Measurements from ENCODE around the gene ADNP2. TPM values are rescaled to one million over a fixed set of nuclear protein-coding genes. Genes with fewer than 3 reads are reported as not detected.

The ADNP2 gene
- total RNA-seq, 1 experiment from 2014 or later: 12.8 TPM

GRCh38 chr18:80173060-80173459 lies 64.0 kb downstream of the ADNP2 start:
- no peaks in the 10 kb centered on the region for H3K27me3 ChIP-seq
- H3K36me3 ChIP-seq: no peaks in the 10 kb centered on the region
- no peak overlapping the region for H3K4me3 ChIP-seq
- no peaks in the 10 kb centered on the region for H3K9me3 ChIP-seq
- DNase-seq: no peak

- no peak for DNase-seq
These were observed 66.6 kb downstream of the ADNP2 start for GRCh38 chr18:80175451-80176204.

GRCh38 chr18:80176334-80177073 lies 67.4 kb downstream of the ADNP2 start:
- DNase-seq: no peak
- no peaks in the 10 kb centered on the region for H3K27me3 ChIP-seq
- no peak overlapping the region for H3K4me3 ChIP-seq
- no peaks in the 10 kb centered on the region for H3K36me3 ChIP-seq
- no peaks in the 10 kb centered on the region for H3K9me3 ChIP-seq

More at GRCh38 chr18:80175451-80176204, 66.6 kb downstream of the ADNP2 start:
- no peaks in the 10 kb centered on the region for H3K9me3 ChIP-seq
- no peaks in the 10 kb centered on the region for H3K36me3 ChIP-seq
- H3K4me3 ChIP-seq: no peak overlapping the region
- H3K27me3 ChIP-seq: no peaks in the 10 kb centered on the region

DNA sequence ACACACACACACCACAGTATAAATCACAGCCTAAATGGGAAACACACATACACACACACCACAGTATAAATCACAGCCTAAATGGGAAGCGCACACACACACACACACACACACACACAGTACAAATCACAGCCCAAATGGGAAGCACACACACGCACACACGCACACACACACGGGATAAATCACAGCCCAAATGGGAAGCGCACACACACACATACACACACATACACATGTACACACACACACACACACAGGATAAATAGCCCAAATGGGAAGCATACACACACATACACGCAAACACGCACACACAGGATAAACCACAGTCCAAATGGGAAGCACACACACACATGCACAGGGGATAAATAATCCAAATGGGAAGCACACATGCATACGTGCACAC lies 68.1 kb downstream of the ADNP2 start:
- Histone ChIP-seq H3K27me3 (no peaks in the 10 kb centered on the region), H3K36me3 (no peaks in the 10 kb centered on the region), H3K9me3 (no peaks in the 10 kb centered on the region), H3K4me3 (no peak overlapping the region)
- no peak for DNase-seq

GRCh38 chr18:80178935-80179818 lies 70.1 kb downstream of the ADNP2 start:
- Histone ChIP-seq H3K27me3 (no peaks in the 10 kb centered on the region), H3K36me3 (no peaks in the 10 kb centered on the region), H3K4me3 (no peak overlapping the region), H3K9me3 (no peaks in the 10 kb centered on the region)
- no peak for DNase-seq

DNA sequence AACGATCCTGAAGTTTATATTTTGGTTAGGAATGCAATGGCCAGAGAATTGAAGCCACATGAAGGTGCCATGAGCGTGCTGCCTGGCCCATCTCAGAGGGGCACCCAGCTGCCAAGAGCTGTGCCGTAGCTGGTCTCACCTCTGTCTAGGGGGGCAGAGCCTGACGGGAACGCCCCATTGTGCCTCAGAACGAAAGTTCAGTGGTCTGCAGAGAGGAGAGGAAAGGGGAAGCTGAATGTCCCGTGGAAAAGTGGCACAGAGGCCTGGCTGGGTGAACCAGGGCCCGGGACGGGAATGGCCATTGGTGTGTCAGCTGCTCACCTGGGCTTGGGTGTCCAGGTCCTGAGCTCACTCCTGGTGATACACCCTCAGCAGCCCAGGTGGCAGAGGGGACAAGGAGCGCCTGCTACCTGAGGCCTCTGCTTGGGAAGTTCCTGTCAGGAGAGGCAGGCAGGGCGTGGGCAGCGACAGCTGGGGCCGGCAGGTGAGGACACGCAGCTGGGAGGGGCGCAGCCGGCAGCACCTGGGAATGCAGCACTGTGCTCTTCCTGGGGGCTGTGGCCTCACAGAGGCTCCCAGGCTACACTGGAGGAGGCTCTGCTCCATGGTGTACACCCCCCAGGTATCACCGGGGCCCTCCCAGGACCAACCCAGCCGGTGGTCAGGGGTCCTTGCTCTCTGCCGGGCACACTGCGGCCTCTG lies 70.9 kb downstream of the ADNP2 start:
- Histone ChIP-seq H3K4me3 (no peak overlapping the region), H3K27me3 (no peaks in the 10 kb centered on the region), H3K9me3 (no peaks in the 10 kb centered on the region), H3K36me3 (no peaks in the 10 kb centered on the region)
- DNase-seq: no peak

DNA sequence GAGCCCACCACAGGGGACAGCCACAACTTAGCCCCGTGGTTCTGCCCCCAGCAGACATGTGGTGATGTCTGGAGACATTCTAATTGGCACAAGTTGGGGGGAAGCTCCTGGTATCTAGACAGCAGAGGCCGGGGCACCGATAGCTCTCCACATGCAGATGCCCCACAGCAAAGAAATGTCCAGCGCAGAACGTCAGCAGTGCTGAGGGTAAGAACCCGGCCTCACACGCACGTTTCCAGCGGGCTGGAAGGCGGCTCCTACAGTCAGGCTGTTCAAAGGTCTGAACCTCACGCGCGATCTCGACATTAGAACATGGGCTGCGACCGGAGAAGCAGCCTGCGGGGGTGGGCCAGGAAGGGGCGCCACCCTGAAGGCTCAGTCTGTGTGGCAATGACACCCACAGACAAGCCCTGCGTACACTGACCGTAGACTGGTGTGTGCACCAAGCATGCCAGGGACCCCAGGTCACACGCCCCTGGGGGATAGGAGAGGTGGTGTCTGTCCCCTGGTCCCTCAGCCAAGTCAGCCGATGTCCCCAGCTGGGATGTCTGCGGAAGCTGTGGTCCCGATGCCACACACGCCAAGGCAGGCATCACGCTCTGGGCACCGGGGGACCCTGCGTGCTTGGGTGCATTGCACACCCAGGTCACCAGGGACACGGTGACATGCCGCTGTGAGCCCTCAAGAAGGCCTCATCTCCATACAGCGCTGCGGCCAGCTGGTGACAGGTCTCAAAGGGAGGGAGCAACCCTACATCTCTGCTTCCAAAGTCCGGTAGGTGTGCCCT lies 71.9 kb downstream of the ADNP2 start:
- Histone ChIP-seq H3K36me3 (no peaks in the 10 kb centered on the region), H3K9me3 (no peaks in the 10 kb centered on the region), H3K27me3 (no peaks in the 10 kb centered on the region), H3K4me3 (no peak overlapping the region)
- DNase-seq: no peak

DNA sequence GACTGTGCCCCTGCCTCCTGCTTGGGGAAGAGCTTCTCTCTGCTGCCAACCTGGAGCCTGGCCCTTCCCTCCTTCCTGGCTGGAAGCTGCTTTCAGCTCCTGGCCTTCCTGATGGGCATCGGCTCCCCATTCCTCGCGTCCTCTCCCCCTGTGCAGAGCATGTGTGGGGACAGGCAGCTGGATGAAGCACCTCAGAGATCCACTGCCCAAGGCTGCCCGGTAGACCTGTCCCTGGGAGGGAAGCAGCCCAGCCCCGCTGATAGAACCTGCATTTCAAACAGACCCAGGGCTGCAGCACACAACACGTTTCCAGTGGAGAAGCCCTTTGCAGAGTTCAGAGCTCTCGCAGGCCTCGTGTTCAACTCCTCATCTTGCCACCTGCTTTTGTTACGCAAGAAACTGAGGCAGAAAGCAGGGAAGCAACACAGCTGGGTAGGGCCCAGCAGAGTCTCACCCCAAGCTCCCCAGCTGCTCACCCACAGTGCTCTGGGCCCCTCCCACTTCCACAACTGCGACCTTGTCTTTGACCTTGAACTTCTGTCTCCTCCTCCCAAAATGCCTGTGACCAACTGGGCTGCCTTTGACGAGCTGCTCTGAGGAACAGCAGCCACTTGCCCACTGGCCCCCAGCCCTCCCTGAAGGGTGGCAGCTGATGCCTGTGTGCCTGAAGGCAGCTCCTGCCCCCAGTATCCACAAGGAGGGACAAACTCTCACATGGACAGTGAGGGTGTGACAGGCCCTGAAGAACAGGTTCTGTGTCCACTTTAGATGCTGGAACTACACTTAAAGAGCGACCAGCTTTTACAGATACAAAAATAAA lies 72.8 kb downstream of the ADNP2 start:
- Histone ChIP-seq H3K4me3 (no peak overlapping the region), H3K9me3 (no peaks in the 10 kb centered on the region), H3K27me3 (no peaks in the 10 kb centered on the region), H3K36me3 (no peaks in the 10 kb centered on the region)
- no peak for DNase-seq

DNA sequence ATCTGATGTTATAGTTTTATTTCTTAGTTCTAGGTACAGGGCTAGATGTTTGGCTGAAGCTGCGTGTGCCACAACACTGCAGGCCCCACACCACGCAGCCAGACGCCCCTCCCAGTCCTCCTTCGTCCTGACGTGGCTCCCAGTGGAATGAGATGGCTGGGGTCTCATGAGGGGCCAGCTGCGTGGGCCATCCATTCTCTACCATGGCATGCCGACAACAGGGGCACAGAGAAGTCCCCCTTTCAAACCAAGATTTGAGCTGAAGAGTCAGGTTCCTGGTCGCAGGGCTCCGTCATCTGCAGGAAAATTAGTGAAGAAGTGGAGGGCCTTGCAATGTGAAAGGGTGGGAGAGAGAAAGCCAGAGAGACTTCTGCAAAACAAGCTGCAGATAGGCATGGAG lies 73.8 kb downstream of the ADNP2 start:
- Histone ChIP-seq H3K4me3 (no peak overlapping the region), H3K27me3 (no peaks in the 10 kb centered on the region), H3K36me3 (no peaks in the 10 kb centered on the region), H3K9me3 (no peaks in the 10 kb centered on the region)
- no peak for DNase-seq

DNA sequence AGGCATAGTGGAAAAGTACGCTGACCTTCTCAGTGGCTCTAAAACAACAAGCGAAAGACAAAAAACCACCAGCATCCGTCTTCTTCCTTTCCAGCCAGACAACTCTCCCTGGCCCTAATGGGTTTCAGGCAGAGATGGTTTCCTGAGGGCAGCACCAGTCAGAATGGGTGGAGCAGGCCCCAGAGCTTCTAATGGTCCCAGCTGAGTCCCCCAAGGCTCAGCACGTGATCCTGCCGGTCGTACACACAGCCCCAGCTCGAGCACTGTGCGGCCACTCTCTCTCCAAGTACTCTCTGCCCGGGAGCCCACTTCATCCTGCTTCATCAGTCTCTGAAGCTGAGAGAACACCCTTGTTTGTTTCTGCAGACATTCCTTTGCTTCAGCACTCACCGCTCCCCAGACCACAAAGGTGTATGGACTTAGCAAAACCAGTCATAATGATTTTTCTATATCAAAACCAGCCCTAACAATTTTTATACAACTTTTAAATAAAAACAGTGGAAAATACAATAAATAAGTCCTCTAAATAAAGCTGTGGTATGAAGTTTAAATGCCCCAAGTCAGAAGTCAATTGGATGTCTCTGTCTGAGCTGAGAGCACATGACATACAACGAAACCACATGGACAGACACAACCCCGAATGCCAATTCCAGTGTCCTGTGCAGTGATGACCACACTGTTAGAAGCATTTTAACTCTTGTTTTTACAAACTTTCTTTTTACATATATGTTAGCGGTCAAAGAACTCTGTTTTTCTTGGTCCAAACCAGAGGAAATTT lies 74.4 kb downstream of the ADNP2 start:
- no peaks in the 10 kb centered on the region for H3K27me3 ChIP-seq
- H3K36me3 ChIP-seq: no peaks in the 10 kb centered on the region
- no peak overlapping the region for H3K4me3 ChIP-seq
- no peak for DNase-seq
- no peaks in the 10 kb centered on the region for H3K9me3 ChIP-seq

GRCh38 chr18:80184243-80184772 lies 75.2 kb downstream of the ADNP2 start:
- no peaks in the 10 kb centered on the region for H3K9me3 ChIP-seq
- H3K36me3 ChIP-seq: no peaks in the 10 kb centered on the region
- no peaks in the 10 kb centered on the region for H3K27me3 ChIP-seq
- no peak for DNase-seq
- H3K4me3 ChIP-seq: no peak overlapping the region

DNA sequence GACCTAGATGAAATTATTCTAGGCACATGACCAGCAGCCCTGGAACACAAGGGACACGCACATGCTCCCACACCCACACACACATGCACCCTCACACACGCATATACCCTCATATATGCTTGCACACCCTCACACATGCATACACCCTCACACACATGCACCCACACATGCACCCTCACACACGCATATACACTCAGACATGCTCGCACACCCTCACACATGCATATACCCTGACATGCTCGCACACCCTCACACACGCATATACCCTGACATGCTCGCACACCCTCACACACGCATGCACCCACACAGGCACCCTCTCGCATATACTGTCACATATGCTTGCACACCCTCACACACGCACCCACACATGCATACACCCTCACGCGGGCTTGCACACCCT lies 76.5 kb downstream of the ADNP2 start:
- no peaks in the 10 kb centered on the region for H3K9me3 ChIP-seq
- no peaks in the 10 kb centered on the region for H3K27me3 ChIP-seq
- H3K36me3 ChIP-seq: no peaks in the 10 kb centered on the region
- no peak overlapping the region for H3K4me3 ChIP-seq
- DNase-seq: no peak

DNA sequence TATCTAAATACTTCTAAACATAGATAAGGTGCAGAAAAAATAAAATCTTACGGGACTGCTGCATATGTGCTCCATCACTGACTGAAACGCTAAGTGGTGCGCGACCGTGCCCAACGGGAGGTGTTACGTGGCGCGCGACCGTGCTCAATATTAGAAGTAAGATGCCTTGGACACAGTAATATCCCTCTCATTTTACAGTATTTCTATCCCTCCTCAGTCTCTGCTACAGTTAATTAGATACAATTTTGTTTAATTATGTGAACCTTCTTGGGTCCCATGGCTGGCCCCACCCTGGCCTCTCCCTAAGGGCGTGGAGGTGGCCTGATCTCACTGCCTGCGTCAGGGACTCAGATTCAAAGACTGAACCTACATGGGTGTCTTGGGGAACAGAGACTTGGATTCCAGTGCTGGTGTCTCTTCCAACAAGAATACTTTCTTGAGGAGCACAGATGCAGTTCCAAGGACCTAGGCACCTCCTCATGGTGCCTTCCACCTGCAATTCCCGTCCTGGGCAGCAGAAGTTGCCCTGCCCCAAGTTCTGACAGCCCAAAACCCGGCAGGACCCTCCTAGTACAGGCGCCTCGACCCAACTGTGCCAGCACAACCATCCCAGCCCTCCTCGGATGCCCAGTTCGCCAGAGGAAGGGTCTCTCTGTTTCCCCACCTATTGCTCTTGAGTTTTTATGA lies 79.0 kb downstream of the ADNP2 start:
- H3K36me3 ChIP-seq: no peaks in the 10 kb centered on the region
- H3K4me3 ChIP-seq: no peak overlapping the region
- no peaks in the 10 kb centered on the region for H3K27me3 ChIP-seq
- no peaks in the 10 kb centered on the region for H3K9me3 ChIP-seq
- DNase-seq: no peak
